Neural progenitor cell (in vitro differentiated cells): Measurements from ENCODE around the gene KRTCAP2.

Experiments
- EZH2 ChIP-seq: fragments of 200-600 bp; sonication (generic); IDR thresholded peaks from 2 replicates; pipeline ENCODE4 v1.6.1; 2017; ENCODE audit warnings: antibody characterized with exemption, mild to moderate bottlenecking, moderate library complexity
- TF ChIP-seq, protein P1 (sequence below): fragments of 200-600 bp; sonication (generic); IDR thresholded peaks from 2 replicates; pipeline ENCODE4 v1.5.1; 2017; ENCODE audit warnings: antibody characterized with exemption, mild to moderate bottlenecking

GRCh38 chr1:155175281-155175926, 2.3 kb upstream of the KRTCAP2 start:
- TF ChIP-seq, protein P1, sequence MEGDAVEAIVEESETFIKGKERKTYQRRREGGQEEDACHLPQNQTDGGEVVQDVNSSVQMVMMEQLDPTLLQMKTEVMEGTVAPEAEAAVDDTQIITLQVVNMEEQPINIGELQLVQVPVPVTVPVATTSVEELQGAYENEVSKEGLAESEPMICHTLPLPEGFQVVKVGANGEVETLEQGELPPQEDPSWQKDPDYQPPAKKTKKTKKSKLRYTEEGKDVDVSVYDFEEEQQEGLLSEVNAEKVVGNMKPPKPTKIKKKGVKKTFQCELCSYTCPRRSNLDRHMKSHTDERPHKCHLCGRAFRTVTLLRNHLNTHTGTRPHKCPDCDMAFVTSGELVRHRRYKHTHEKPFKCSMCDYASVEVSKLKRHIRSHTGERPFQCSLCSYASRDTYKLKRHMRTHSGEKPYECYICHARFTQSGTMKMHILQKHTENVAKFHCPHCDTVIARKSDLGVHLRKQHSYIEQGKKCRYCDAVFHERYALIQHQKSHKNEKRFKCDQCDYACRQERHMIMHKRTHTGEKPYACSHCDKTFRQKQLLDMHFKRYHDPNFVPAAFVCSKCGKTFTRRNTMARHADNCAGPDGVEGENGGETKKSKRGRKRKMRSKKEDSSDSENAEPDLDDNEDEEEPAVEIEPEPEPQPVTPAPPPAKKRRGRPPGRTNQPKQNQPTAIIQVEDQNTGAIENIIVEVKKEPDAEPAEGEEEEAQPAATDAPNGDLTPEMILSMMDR, result no peak
- TF ChIP-seq EZH2, result no peak
